HuH-7 (cell line): Measurements from ENCODE around the gene CYSTM1.
"Not testable (repeated sequence)": the region's sequence is repeated elsewhere in the genome, so short reads cannot be mapped to it uniquely, and the experiment has no call there.

ENCODE experiments used
- DNase-seq: peaks from one replicate; pipeline ENCODE4 v3.0.0; 2011; ENCODE audit warnings: low spot score

The CYSTM1 gene

GRCh38 chr5:140150201-140150600 is 24.8 kb upstream of the CYSTM1 start:
- no peak for DNase-seq

- DNase-seq, result no peak
Observed at GRCh38 chr5:140151144-140152021, 23.6 kb upstream of the CYSTM1 start.

GRCh38 chr5:140152022-140152999 is 22.7 kb upstream of the CYSTM1 start:
- no peak for DNase-seq

- no peak for DNase-seq
Observed at GRCh38 chr5:140153255-140153654, 21.7 kb upstream of the CYSTM1 start.

GRCh38 chr5:140153905-140154304 is 21.1 kb upstream of the CYSTM1 start:
- no peak for DNase-seq

- DNase-seq, result not testable (repeated sequence)
Observed at GRCh38 chr5:140154710-140155381, 20.1 kb upstream of the CYSTM1 start.

GRCh38 chr5:140157032-140157781 is 17.8 kb upstream of the CYSTM1 start:
- DNase-seq, result peak; percentile 81

- no peak for DNase-seq
Observed at GRCh38 chr5:140159014-140159927, 15.7 kb upstream of the CYSTM1 start.

GRCh38 chr5:140162275-140162674 is 12.7 kb upstream of the CYSTM1 start:
- no peak for DNase-seq

GRCh38 chr5:140162781-140163180 is 12.2 kb upstream of the CYSTM1 start:
- no peak for DNase-seq

- DNase-seq, result no peak
Observed at GRCh38 chr5:140165101-140165922, 9.7 kb upstream of the CYSTM1 start.

- DNase-seq, result no peak
Observed at GRCh38 chr5:140165923-140166270, 9.1 kb upstream of the CYSTM1 start.

- no peak for DNase-seq
Observed at GRCh38 chr5:140166911-140167310, 8.1 kb upstream of the CYSTM1 start.

GRCh38 chr5:140168371-140168770 is 6.6 kb upstream of the CYSTM1 start:
- no peak for DNase-seq

- no peak for DNase-seq
Observed at GRCh38 chr5:140169410-140169809, 5.6 kb upstream of the CYSTM1 start.

GRCh38 chr5:140172483-140172882 is 2.5 kb upstream of the CYSTM1 start:
- no peak for DNase-seq

- DNase-seq, result no peak
Observed at GRCh38 chr5:140174014-140174413, 974 bp upstream of the CYSTM1 start.

- peak; percentile 55 for DNase-seq
Observed at GRCh38 chr5:140175367-140176030, 511 bp downstream of the CYSTM1 start.

- DNase-seq, result no peak
Observed at GRCh38 chr5:140176031-140176387, 1.0 kb downstream of the CYSTM1 start.
